H7 (cell line): ENCODE measurements around the gene POF1B. TPM values are rescaled to one million over a fixed set of nuclear protein-coding genes. Genes with fewer than 3 reads are reported as not detected.
"Not testable (repeated sequence)": the region's sequence is repeated elsewhere in the genome, so short reads cannot be mapped to it uniquely, and the experiment has no call there.

ENCODE experiments used
- DNase-seq: peaks from one replicate; pipeline ENCODE4 v3.0.0; 2012
- H3K27me3 ChIP-seq: 2 replicates; pipeline ENCODE4 v1.6.0; 2011; ENCODE audit warnings: mild to moderate bottlenecking, low read length; ENCODE audit not compliant: control insufficient read depth, insufficient read depth
- H3K36me3 ChIP-seq: replicated peaks from 2 replicates; pipeline ENCODE4 v1.5.1; 2011; ENCODE audit warnings: low read length; ENCODE audit not compliant: control insufficient read depth, insufficient read depth
- H3K4me3 ChIP-seq: 2 replicates; pipeline ENCODE4 v1.5.1; 2011; ENCODE audit warnings: low read depth, mild to moderate bottlenecking, control low read depth, low read length, moderate library complexity; ENCODE audit not compliant: insufficient read depth
- total RNA-seq: library from RNA; depleted of rRNA; stranded (reverse); fragments of >200 nt; shearing (Covaris generic); gene quantifications from 2 replicates; pipeline ENCODE4 v1.2.3, GENCODE V29; 2014; rRNA removed

The POF1B gene
- total RNA-seq, 1 experiment from 2014 or later: not detected

DNA sequence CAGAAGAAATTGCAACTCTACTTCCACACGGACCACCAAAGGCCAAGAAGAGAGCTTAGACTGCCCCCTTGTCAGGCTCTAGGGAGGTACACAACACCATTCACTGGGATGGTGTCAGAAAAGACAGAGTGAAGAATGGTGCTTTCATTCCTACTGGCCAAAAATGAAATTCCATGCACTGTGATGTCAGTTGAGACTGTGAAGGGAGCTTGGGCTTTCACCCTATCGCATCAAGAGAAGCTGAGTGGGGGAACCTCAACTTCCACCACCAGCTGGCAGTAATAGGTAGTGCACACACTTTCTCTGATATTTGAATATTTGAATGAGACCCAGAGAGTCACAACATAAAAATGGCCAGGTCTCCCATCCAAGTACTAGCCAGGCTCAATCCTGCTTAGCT is 69.7 kb downstream of the POF1B start:
- Histone ChIP-seq H3K36me3 (no peaks in the 10 kb centered on the region), H3K27me3 (no peaks in the 10 kb centered on the region), H3K4me3 (no peak overlapping the region)
- DNase-seq: peak; percentile 6

DNA sequence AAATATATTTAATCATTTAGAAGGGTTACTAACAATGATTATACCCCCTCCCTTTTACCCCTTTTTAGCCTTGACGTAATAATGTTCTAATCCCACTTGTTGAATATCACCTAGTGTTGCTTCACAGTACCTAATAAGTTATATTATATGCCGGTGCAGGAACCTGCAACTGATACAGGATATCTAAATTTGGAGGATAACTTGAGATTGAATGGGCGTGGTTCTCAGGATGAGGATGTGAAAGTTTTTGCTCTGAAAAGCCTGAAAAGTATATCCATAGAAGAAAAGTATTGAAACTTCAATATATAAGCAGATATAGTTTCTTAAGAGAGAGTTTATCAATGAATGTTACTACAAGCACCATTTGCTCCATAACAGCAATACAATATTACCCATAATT is 75.9 kb downstream of the POF1B start:
- Histone ChIP-seq H3K4me3 (no peak overlapping the region), H3K27me3 (no peaks in the 10 kb centered on the region), H3K36me3 (no peaks in the 10 kb centered on the region)
- DNase-seq: no peak

DNA sequence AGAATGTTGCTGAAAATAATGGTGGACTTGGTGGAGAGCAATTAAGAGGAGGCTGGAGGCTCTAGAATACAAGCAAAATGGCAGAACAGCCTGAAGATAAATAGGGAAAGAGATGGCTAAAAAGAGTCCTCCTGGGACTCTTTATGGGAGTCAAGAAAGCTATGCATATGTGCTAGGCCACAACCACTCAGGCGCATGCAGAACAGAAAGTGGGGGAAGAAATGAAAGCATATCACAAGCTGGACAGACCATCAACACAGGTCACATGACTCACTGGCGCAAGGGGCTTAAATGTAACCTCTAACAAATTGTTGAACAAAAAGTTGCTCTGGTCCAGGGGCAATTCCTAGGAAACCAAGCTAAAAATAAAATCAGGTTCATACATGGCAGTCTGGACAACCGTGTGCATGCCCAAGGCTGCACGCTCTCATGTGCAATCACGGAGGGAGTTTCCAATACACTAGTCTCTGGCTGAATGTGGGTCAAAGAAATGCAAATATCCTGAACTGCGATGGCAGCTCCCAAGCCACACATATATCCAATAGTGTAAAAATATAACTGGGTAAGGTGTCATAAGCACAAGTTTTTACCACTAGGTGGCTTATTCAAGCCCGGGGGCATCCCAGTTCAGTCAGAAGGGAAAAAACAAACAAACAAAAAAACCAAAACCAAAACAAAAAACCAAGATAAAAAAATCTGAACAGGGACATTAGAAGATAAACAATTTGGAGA is 90.3 kb downstream of the POF1B start:
- Histone ChIP-seq H3K27me3 (no peaks in the 10 kb centered on the region), H3K4me3 (no peak overlapping the region), H3K36me3 (no peaks in the 10 kb centered on the region)
- no peak for DNase-seq

DNA sequence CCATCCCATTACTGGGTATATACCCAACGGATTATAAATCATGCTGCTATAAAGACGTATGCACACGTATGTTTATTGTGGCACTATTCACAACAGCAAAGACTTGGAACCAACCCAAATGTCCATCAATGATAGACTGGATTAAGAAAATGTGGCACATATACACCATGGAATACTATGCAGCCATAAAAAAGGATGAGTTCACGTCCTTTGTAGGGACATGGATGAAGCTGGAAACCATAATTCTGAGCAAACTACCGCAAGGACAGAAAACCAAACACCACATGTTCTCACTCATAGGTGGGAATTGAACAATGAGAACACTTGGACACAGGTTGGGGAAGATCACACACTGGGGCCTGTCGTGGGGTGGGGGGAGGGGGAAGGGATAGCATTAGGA is 94.2 kb downstream of the POF1B start:
- not testable (repeated sequence) for H3K4me3 ChIP-seq, DNase-seq, H3K36me3 ChIP-seq, H3K27me3 ChIP-seq

DNA sequence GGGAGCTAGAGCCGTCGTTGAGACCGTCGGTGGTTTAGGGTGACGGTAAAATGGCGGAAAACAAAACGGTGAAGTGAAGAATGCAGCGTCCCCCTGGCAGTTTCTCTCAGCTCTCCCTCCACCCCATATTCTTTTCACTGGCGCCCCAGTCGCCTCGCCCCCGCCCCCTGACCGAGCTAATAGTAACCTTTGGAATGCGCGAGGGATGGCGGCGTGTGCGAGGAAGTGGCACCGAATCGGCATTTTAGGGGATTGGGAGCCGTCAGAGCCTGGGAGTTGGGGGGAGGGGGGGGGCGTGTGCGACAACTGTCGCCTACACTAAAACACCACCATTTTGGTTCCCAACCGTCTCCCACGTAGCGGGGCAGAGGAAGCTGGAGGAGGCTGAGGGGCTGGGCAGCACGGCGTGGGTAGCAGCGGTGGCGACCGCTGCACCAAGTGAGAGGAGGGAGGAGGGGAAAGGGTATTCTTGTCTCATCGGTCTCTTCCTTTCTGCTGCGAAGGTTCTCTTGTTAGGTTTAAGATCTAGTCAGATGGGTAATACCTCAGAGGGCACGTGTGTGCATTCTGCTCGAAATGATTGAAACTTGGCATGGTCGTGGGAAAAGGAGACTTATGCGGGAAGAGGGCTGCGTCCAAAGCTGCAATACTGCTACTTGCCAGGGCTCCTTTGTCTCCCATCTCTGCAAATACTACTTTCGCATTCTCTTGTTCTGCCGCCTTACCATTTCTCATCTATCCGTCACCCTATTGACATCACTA is 134.8 kb downstream of the POF1B start:
- peak overlapping the region; percentile 78 for H3K4me3 ChIP-seq
- H3K36me3 ChIP-seq: no peaks in the 10 kb centered on the region
- DNase-seq: peak; percentile 28
- no peaks in the 10 kb centered on the region for H3K27me3 ChIP-seq

DNA sequence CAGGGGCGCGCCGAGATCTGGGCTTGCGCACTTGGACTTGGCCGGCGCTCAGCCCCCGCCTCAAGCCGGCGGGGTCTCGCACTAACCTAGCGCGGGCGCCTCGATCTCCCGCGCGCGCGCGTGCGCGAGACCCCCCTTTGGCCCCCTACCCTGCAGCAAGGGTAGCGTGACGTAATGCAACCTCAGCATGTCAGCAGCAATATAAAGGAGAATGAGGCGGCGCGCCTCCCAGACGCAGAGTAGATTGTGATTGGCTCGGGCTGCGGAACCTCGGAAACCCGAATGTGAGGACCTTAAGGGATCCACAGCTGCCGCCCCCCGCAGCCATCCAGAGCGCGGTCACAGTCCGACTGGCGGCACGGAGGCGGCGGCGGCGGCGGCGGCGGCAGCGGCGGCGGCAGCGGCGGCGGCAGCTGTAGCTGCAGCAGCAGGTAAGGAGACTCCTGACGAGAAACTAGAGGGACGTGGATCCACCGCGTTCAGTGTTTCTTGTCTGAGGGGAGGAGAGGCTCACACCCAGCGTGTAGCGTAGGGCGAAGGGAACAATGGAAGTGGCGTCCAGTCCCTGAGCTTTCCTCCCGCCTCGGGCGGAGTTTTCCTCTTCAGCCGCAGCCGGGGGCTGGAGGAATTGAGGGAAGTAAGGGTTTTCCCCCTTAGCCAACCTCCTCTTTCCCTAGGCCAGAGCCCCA is 135.6 kb downstream of the POF1B start, which contains the start of the genes SATL1 and ZNF711:
SATL1 (minus strand) TSS at position 19 of the 689 bp plus-strand sequence. CDS start 134,811 bp downstream, outside the sequence.
ZNF711 (plus strand) TSS at position 231 of the 689 bp plus-strand sequence. CDS start 3,582 bp downstream, outside the sequence.
- DNase-seq: peak; percentile 77
- Histone ChIP-seq H3K4me3 (peak within 1 kb of the TSS; percentile 78), H3K27me3 (no peaks in the 10 kb centered on the region), H3K36me3 (no peaks in the 10 kb centered on the region)

DNA sequence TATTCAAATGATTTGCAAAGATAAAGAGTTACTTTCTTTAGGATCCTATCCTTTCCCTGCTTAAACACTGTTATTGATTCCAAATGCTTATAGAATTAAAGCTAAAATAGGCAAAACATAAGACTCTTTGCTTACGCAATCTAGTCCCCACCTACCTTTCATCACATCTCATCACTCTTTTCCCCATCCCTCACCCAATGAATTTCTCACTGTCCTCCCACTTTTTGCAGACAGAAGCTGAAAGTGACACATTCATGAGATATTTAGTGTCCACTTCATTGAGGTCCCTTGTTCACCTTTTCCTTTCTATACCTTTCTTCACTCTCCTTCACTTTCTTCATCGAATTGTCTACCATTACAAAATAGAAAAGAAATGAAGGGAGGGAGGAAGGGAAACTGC is 136.3 kb downstream of the POF1B start:
- no peak for DNase-seq
- Histone ChIP-seq H3K27me3 (no peaks in the 10 kb centered on the region), H3K36me3 (no peaks in the 10 kb centered on the region), H3K4me3 (peak overlapping the region; percentile 78)

Other genes starting within 250 kb of the POF1B start
- 0.03 and 0.11 TPM in 2 replicates for gene SATL1, start 135.9 kb downstream of the POF1B start, total RNA-seq
- gene ZNF711, start 135.7 kb downstream of the POF1B start, total RNA-seq: 8.2 and 17.1 TPM in 2 replicates